ENCODE measurements around the gene REST.
A peak's percentile ranks its signal among the peaks of the same experiment; 100 is the strongest.

DNA sequence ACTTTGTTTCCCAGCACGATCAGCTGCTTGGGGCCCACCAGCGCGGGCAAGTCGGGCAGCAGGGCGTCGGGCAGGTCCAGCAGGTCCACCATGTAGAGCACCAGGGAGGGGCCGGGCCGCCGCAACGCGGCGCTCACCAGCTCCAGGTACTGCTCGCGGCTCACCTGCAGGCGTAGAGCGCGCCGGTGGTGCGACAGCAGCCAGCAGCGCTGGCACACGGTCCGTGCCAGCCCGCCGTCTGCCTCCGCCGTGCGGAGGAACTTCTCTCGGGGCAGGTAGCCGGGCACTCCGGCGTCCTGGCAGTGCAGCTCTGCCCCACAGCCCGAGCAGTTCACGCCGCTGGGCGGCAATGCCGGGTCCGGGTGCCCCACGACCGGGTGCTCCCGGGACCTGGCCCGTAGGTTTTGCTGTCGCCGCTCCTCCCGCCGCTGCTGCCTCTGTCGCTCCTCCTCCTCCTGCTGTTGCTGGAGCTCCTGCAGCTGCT lies 69.2 kb downstream of the REST start:
- TF ChIP-seq, protein P1, sequence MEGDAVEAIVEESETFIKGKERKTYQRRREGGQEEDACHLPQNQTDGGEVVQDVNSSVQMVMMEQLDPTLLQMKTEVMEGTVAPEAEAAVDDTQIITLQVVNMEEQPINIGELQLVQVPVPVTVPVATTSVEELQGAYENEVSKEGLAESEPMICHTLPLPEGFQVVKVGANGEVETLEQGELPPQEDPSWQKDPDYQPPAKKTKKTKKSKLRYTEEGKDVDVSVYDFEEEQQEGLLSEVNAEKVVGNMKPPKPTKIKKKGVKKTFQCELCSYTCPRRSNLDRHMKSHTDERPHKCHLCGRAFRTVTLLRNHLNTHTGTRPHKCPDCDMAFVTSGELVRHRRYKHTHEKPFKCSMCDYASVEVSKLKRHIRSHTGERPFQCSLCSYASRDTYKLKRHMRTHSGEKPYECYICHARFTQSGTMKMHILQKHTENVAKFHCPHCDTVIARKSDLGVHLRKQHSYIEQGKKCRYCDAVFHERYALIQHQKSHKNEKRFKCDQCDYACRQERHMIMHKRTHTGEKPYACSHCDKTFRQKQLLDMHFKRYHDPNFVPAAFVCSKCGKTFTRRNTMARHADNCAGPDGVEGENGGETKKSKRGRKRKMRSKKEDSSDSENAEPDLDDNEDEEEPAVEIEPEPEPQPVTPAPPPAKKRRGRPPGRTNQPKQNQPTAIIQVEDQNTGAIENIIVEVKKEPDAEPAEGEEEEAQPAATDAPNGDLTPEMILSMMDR (IDR thresholded peaks at IDR 0.05): peak in 1 of 6 experiments; percentile 32
- TF ChIP-seq EP300 (IDR thresholded peaks at IDR 0.05) (no peak), POLR2A (IDR thresholded peaks at IDR 0.05) (peak in 1 of 4 donors; percentile 27), POLR2AphosphoS5 (IDR thresholded peaks at IDR 0.05) (no peak)

Data from upper lobe of left lung (tissue), 4 donors.